Subcutaneous abdominal adipose tissue (tissue), 5 donors: ENCODE results near the gene CH25H.

Source experiments
- H3K27ac ChIP-seq: one replicate; pipeline ENCODE4 v1.7.0; 2013; ENCODE audit warnings: low read depth, mild to moderate bottlenecking, inconsistent platforms, low read length, moderate library complexity
- H3K27me3 ChIP-seq, 5 donors: one replicate each; pipeline ENCODE4 v1.7.0; 2013; ENCODE audit warnings: low read length in 5 of 5, inconsistent platforms in 1 of 5; ENCODE audit not compliant: control insufficient read depth in 5 of 5, insufficient read depth in 4 of 5
- H3K36me3 ChIP-seq, 5 donors: one replicate each; pipeline ENCODE4 v1.7.0; 2013; ENCODE audit warnings: low read length in 5 of 5; ENCODE audit not compliant: control insufficient read depth in 5 of 5, insufficient read depth in 5 of 5
- H3K4me1 ChIP-seq, 5 donors: one replicate each; pipeline ENCODE4 v1.7.0; 2013; ENCODE audit warnings: low read length in 5 of 5, mild to moderate bottlenecking in 3 of 5, moderate library complexity in 1 of 5; ENCODE audit not compliant: control insufficient read depth in 5 of 5, insufficient read depth in 5 of 5
- H3K4me3 ChIP-seq, 5 donors: one replicate each; pipeline ENCODE4 v1.7.0; 2013; ENCODE audit warnings: low read length in 5 of 5, low read depth in 1 of 5
- H3K9ac ChIP-seq, 5 donors: one replicate each; pipeline ENCODE4 v1.7.0; 2013; ENCODE audit warnings: low read length in 5 of 5, mild to moderate bottlenecking in 4 of 5, moderate library complexity in 3 of 5
- H3K9me3 ChIP-seq, 5 donors: one replicate each; pipeline ENCODE4 v1.7.0; 2013; ENCODE audit warnings: low read length in 5 of 5; ENCODE audit not compliant: control insufficient read depth in 5 of 5
- donor health status: healthy.
- donor health status: healthy.
- donor health status: healthy.
- donor health status: healthy.
- donor health status: healthy.

Gene CH25H

GRCh38 chr10:89216056-89216455 lies 8.9 kb upstream of the CH25H start:
- Histone ChIP-seq H3K27me3 (no peaks in the 10 kb centered on the region), H3K4me1 (peaks cover 4 to 30% (median 23%) of the 10 kb centered on the region in 5 donors), H3K36me3 (peaks cover 3 to 21% (median 13%) of the 10 kb centered on the region in 5 donors), H3K9me3 (no peaks in the 10 kb centered on the region), H3K27ac (no peak overlapping the region), H3K9ac (no peak overlapping the region), H3K4me3 (no peak overlapping the region)

DNA sequence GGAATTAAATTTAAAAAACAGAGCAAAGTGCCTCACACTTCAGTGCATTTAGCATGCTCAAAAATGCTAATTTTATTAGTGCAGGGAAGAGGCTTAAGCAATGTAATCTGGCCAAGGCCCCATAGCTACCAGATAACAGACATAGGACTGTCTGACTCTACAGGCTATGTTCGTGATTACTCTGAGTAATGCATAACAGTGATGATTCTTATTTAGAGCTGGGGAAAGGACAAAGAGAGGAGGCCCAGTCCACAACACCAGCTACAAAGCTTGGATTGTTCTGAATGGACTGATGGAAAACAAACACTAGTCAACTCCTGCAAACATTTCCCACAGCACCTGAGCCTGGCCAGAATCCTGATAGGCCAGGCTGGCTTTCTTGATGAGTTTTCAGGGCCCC lies 8.4 kb upstream of the CH25H start:
- Histone ChIP-seq H3K9ac (no peak overlapping the region), H3K9me3 (no peaks in the 10 kb centered on the region), H3K4me3 (no peak overlapping the region), H3K36me3 (peaks cover 3 to 21% (median 13%) of the 10 kb centered on the region in 5 donors), H3K27ac (no peak overlapping the region), H3K27me3 (no peaks in the 10 kb centered on the region), H3K4me1 (peaks cover 4 to 24% (median 19%) of the 10 kb centered on the region in 5 donors)

GRCh38 chr10:89214566-89215165 lies 7.5 kb upstream of the CH25H start:
- no peak overlapping the region for H3K4me3 ChIP-seq
- H3K9ac ChIP-seq: no peak overlapping the region
- H3K27ac ChIP-seq: no peak overlapping the region
- H3K4me1 ChIP-seq: peaks cover 4 to 17% (median 11%) of the 10 kb centered on the region in 5 donors
- H3K9me3 ChIP-seq: no peaks in the 10 kb centered on the region
- peaks cover 3 to 18% (median 13%) of the 10 kb centered on the region in 5 donors for H3K36me3 ChIP-seq
- no peaks in the 10 kb centered on the region for H3K27me3 ChIP-seq

DNA sequence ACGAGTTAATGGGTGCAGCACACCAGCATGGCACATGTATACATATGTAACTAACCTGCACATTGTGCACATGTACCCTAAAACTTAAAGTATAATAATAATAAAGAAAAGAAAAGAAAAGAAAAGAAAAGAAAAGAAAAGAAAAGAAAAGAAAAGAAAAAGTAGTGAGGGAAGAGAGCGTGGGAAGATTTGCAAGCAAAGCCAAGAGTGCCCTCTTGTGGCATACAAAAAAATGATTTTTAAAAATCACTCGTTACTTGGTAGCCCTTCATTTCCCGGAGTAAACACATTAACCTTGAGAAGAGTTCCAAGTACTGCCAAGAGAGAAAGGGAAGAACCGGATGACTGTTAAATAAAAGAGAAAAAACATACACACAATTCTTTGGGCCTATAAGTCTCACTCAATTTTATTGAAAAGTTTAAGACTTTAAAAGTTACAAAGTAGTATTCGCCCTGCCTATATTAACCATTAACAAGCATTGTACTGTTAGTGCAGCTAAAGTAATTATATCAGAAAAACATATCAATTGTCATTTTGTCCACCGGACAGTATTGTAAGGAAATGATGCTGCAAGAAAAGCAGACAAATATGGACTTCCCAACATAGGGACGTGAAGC lies 6.2 kb upstream of the CH25H start:
- Histone ChIP-seq H3K27ac (no peak overlapping the region), H3K9ac (peak overlapping the region in 1 of 5 donors; percentile 31), H3K27me3 (no peaks in the 10 kb centered on the region)

DNA sequence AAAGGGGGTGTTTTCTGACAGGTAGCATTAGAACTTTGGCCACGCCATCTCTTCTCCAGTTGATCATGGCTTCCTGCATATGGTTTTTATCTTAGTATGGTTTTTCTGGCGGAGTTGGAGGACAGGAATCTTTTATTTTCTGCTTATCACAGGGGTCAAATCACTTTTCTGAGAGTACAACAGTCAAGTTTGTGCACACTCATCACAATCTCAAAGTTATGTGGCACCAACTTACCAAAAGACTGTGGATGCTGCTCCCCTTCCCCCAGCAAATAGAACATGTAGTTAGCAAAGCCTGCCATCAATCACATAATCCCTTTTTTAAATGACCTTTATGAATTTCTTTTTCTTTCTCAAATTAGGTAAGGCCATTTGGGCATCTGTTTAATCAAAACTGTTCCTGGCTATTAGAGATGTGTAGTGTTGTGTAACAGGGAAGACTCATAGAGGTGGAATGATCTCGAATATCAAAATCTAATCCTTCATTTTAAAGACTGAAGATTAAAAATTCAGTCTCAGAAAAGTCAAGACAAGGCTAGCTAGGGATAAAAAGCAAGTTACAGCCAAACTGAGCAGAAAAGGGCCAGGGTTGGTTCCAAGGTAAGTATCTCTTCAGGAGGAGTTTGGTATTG lies 3.8 kb upstream of the CH25H start:
- peaks cover 6 to 29% (median 25%) of the 10 kb centered on the region in 5 donors for H3K4me1 ChIP-seq
- H3K9ac ChIP-seq: no peak overlapping the region
- peaks cover 0 to 17% (median 13%) of the 10 kb centered on the region in 5 donors for H3K36me3 ChIP-seq
- peaks cover 0 to 10% (median 0%) of the 10 kb centered on the region in 5 donors for H3K27me3 ChIP-seq
- H3K27ac ChIP-seq: no peak overlapping the region
- H3K9me3 ChIP-seq: no peaks in the 10 kb centered on the region
- no peak overlapping the region for H3K4me3 ChIP-seq

More for the DNA sequence above, 6.2 kb upstream of the CH25H start:
- Histone ChIP-seq H3K9me3 (no peaks in the 10 kb centered on the region), H3K4me3 (no peak overlapping the region), H3K36me3 (peaks cover 0 to 17% (median 13%) of the 10 kb centered on the region in 5 donors), H3K4me1 (peaks cover 4 to 16% (median 13%) of the 10 kb centered on the region in 5 donors)

DNA sequence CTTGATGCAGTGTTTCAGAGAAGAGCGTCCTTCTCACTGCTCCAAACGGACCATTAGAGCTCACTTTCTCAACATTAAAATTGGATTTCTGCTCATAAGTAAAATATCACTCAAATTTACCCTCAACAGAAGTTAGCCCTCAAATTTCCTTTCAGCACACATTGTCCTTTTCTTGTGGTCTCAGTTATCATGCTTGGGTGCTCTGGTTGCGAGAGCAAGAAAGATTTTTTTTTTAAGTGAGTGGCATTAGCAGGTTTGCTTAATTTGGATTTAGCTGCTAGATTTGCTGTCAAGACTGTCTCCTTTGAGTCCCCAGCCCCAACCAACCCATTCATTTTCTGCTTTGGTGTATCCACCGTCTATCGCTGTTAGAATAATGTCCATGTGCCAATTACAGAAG lies 2.6 kb upstream of the CH25H start:
- no peak overlapping the region for H3K4me3 ChIP-seq
- H3K9me3 ChIP-seq: no peaks in the 10 kb centered on the region
- peaks cover 0 to 8% (median 3%) of the 10 kb centered on the region in 5 donors for H3K36me3 ChIP-seq
- peaks cover 0 to 10% (median 0%) of the 10 kb centered on the region in 5 donors for H3K27me3 ChIP-seq
- peaks cover 6 to 29% (median 25%) of the 10 kb centered on the region in 5 donors for H3K4me1 ChIP-seq
- no peak overlapping the region for H3K27ac ChIP-seq
- no peak overlapping the region for H3K9ac ChIP-seq

DNA sequence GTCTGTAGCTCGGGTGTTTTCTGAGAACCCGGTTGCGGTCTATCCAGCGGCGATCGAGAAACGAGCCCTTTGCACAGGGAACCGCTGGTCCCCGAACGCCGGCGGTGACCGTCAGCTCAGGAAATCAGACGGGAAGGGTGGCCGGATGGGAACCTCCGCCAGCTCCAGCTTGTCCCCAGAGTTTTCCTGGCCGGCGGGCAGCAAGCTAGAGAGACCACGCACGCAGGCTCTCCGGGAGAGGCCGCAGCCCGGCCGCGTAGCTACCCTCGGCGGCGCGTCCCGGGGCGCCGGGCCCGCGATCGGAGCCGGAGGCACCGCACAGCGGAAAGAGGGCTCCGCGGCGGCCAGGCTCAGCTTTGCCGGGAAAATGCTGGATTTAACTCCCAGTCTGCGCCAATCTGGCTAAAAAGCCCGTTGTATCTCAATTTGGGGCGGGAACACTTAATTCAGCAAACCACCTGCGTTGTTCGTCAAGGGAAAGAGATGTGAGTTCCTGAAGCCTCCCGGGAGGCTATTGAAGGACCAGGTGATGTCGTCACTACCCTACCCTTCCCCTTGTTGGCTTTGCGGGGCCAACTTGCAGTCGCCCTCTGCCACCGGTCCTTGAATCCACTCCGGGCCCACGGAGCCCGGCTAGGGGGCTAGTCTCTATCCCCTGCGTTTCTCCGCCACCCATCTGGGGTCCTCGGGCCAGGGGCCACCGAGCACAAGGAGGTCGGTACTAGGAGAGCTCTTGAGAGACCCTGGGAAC lies 859 bp upstream of the CH25H start:
- peaks cover 2 to 26% (median 21%) of the 10 kb centered on the region in 5 donors for H3K4me1 ChIP-seq
- no peaks in the 10 kb centered on the region for H3K36me3 ChIP-seq
- peak overlapping the region; percentile 76 to 91 (median 84) for H3K9ac ChIP-seq
- H3K4me3 ChIP-seq: peak overlapping the region; percentile 73 to 87 (median 75)
- peak overlapping the region; percentile 45 for H3K27ac ChIP-seq
- H3K9me3 ChIP-seq: no peaks in the 10 kb centered on the region
- peaks cover 0 to 10% (median 0%) of the 10 kb centered on the region in 5 donors for H3K27me3 ChIP-seq

GRCh38 chr10:89206402-89207180 lies 526 bp downstream of the CH25H start:
- H3K4me3 ChIP-seq: peak overlapping the region; percentile 73 to 87 (median 75)
- peaks cover 2 to 26% (median 21%) of the 10 kb centered on the region in 5 donors for H3K4me1 ChIP-seq
- no peaks in the 10 kb centered on the region for H3K9me3 ChIP-seq
- H3K9ac ChIP-seq: peak overlapping the region in 2 of 5 donors; percentile 51 to 91
- H3K27me3 ChIP-seq: peaks cover 0 to 10% (median 0%) of the 10 kb centered on the region in 5 donors
- no peaks in the 10 kb centered on the region for H3K36me3 ChIP-seq
- no peak overlapping the region for H3K27ac ChIP-seq

- Histone ChIP-seq H3K9me3 (no peaks in the 10 kb centered on the region), H3K4me3 (no peak overlapping the region), H3K9ac (no peak overlapping the region), H3K27me3 (peaks cover 0 to 10% (median 0%) of the 10 kb centered on the region in 5 donors), H3K4me1 (peaks cover 2 to 26% (median 21%) of the 10 kb centered on the region in 5 donors), H3K27ac (no peak overlapping the region), H3K36me3 (no peaks in the 10 kb centered on the region)
These were observed 2.4 kb downstream of the CH25H start for GRCh38 chr10:89204621-89205185.
